GM19397 (cell line): ENCODE data around the gene ZBTB33.

ENCODE experiments used
- ATAC-seq: cut with Tn5 transposase; IDR thresholded peaks from one replicate; pipeline ENCODE4 v1.9.1; 2021; ENCODE audit warnings: mild to moderate bottlenecking, moderate library complexity; ENCODE audit not compliant: unreplicated experiment

The ZBTB33 gene

GRCh38 chrX:120262859-120263708 is 12.5 kb downstream of the ZBTB33 start:
- no peak for ATAC-seq

GRCh38 chrX:120264341-120264740 is 13.7 kb downstream of the ZBTB33 start:
- no peak for ATAC-seq

GRCh38 chrX:120269373-120270035 is 18.9 kb downstream of the ZBTB33 start:
- ATAC-seq = no peak

- ATAC-seq = no peak
These were observed 20.0 kb downstream of the ZBTB33 start for GRCh38 chrX:120270567-120270966.

- no peak for ATAC-seq
These were observed 20.6 kb downstream of the ZBTB33 start for GRCh38 chrX:120271218-120271617.

- ATAC-seq = no peak
These were observed 23.5 kb downstream of the ZBTB33 start for GRCh38 chrX:120274145-120274544.

GRCh38 chrX:120274958-120275357 is 24.3 kb downstream of the ZBTB33 start:
- no peak for ATAC-seq

GRCh38 chrX:120281021-120281624 is 30.5 kb downstream of the ZBTB33 start:
- no peak for ATAC-seq

- ATAC-seq = no peak
These were observed 31.1 kb downstream of the ZBTB33 start for GRCh38 chrX:120281761-120282160.

- ATAC-seq = no peak
These were observed 32.1 kb downstream of the ZBTB33 start for GRCh38 chrX:120282697-120283096.

GRCh38 chrX:120286733-120287512 is 36.3 kb downstream of the ZBTB33 start:
- peak; percentile 53 for ATAC-seq

- ATAC-seq = peak; percentile 77
These were observed 37.0 kb downstream of the ZBTB33 start for GRCh38 chrX:120287513-120288112.

- no peak for ATAC-seq
These were observed 39.5 kb downstream of the ZBTB33 start for GRCh38 chrX:120290107-120290506.

GRCh38 chrX:120291211-120291610 is 40.6 kb downstream of the ZBTB33 start:
- no peak for ATAC-seq

- ATAC-seq = no peak
These were observed 42.4 kb downstream of the ZBTB33 start for GRCh38 chrX:120293015-120293414.

- no peak for ATAC-seq
These were observed 44.0 kb downstream of the ZBTB33 start for GRCh38 chrX:120294651-120295050.

GRCh38 chrX:120297923-120298322 is 47.3 kb downstream of the ZBTB33 start:
- ATAC-seq = no peak

GRCh38 chrX:120299928-120300327 is 49.3 kb downstream of the ZBTB33 start:
- ATAC-seq = no peak

GRCh38 chrX:120301497-120301896 is 50.9 kb downstream of the ZBTB33 start:
- no peak for ATAC-seq

GRCh38 chrX:120301960-120302359 is 51.3 kb downstream of the ZBTB33 start:
- ATAC-seq = no peak

GRCh38 chrX:120302434-120302833 is 51.8 kb downstream of the ZBTB33 start:
- peak; percentile 98 for ATAC-seq
